Measurements from ENCODE around the gene POU6F1.
A peak's percentile ranks its signal among the peaks of the same experiment; 100 is the strongest.

Gene POU6F1

DNA sequence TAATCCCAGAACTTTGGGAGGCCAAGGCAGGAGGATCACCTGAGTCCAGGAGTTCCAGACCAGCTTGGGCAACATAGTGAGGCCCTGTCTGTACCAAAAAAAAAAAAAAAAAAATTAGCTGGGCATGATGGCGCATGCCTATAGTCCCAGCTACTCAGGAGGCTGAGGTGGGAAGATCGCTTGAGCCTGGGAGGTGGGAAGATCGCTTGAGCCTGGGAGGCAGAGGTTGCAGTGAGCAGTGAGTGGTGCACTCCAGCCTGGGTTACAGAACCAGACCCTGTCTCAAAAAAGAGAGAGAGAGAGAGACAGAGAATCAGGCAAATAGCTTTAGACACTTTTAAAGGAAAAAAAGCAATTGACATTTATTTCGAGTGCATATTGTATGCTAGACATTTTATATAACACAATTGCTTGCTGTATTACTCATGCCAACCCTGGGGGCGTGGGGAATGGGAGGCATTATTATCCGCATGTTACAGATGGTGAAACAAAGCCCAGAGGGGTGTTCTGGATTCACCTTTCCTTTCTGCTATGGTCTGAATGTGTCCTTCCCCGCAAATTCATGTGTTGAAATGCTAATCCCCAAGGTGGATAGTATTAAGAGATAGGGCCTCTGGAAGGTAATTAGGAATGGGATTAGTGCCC, 9.7 kb downstream of the POU6F1 start:
- peak overlapping the region; percentile 37 for H3K27ac ChIP-seq
- TF ChIP-seq CTCF (IDR thresholded peaks at IDR 0.05) (no peak), ZFX (IDR thresholded peaks at IDR 0.05; ENCODE audit: borderline replicate concordance) (no peak)

- no peak for TF ChIP-seq CTCF (IDR thresholded peaks at IDR 0.05)
- no peak for TF ChIP-seq ZFX (IDR thresholded peaks at IDR 0.05; ENCODE audit: borderline replicate concordance)
- 0 out of 2 replicates have a peak overlapping the region, but pooled peaks have one; percentile 21 for H3K27ac ChIP-seq
These were observed 12.5 kb downstream of the POU6F1 start for GRCh38 chr12:51205350-51205749.

DNA sequence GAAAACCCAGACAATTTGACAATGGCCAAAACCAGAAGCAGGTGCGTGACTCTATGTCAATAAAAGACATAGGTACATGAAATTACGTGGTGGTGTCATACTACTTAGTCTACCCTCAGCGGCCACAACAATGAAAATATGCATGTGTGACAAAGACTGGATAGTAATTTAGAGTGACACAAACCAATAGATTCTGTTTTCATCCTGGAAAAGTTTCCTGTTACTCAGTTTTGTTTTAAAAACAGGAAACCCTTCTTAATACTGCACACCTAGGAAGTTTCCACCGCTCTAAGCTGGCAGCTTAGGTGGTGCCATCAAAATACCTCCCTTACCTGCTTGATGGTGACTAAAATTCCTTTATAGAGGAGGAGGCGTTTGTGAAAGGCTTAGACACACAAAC, 15.1 kb downstream of the POU6F1 start:
- peak overlapping the region; percentile 21 for H3K27ac ChIP-seq
- no peak for TF ChIP-seq ZFX (IDR thresholded peaks at IDR 0.05; ENCODE audit: borderline replicate concordance)
- TF ChIP-seq CTCF (IDR thresholded peaks at IDR 0.05) = no peak

DNA sequence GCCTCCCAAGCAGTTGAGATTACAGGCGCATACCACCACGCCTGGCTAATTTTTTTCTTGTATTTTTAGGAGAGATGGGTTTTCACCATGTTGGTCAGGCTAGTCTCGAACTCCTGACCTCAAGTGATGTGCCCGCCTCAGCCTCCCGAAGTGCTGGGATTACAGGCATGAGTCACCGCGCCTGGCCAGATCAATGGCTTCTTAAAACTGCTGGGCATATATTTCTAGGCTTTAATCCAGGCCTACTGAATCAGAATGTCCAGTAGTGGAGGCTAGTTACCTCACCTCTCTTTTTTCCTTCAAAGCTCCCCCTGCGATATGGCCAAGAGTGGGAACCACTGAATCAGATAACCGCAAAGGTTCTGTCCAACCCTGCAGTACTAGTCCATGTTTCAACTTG, 17.1 kb downstream of the POU6F1 start:
- TF ChIP-seq CTCF (IDR thresholded peaks at IDR 0.05) (no peak), ZFX (IDR thresholded peaks at IDR 0.05; ENCODE audit: borderline replicate concordance) (no peak)
- peak overlapping the region; percentile 21; the same call in 1 of the 2 replicates for H3K27ac ChIP-seq

DNA sequence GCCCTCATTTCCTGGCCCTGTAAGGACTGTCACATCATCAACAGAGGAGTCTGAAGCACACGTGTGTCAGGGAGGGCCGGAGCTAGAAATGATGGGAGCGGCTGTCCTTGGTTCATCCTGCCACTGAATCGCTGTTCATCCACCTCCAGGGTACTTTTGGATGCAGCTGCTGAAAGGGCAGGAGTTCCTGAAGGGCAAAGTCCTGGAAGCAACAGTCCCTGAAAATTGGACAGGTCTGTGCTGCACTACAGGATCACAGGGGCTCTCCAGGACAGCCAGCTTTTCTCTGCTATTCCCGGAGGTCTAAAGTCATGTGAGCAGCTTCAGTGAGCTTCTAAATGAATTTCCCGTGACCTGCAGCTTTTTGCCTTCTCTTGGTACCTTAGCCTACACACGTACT, 17.7 kb downstream of the POU6F1 start:
- H3K27ac ChIP-seq = peak overlapping the region; percentile 21; the same call in 1 of the 2 replicates
- TF ChIP-seq ZFX (IDR thresholded peaks at IDR 0.05; ENCODE audit: borderline replicate concordance) (no peak), CTCF (IDR thresholded peaks at IDR 0.05) (no peak)

- TF ChIP-seq ZFX (IDR thresholded peaks at IDR 0.05; ENCODE audit: borderline replicate concordance) = no peak
- TF ChIP-seq CTCF (IDR thresholded peaks at IDR 0.05) = no peak
- peak overlapping the region; percentile 21 for H3K27ac ChIP-seq
These were observed 18.4 kb downstream of the POU6F1 start for GRCh38 chr12:51199366-51199945.

Data from 22Rv1 (cell line).